CD4-positive, alpha-beta memory T cell (primary cell): ENCODE data around the gene ADH6. TPM values are rescaled to one million over a fixed set of nuclear protein-coding genes. Genes with fewer than 3 reads are reported as not detected.

Source experiments
- CTCF ChIA-PET: fragments of 350-600 bp; sonication (Branson Sonifier 250); formaldehyde crosslinking; loops from one replicate; lab custom pipeline; 2021; ENCODE audit warnings: inconsistent platforms; ENCODE audit not compliant: partially characterized antibody; lab: Charles Lee
- POLR2A ChIA-PET: fragments of 350-600 bp; sonication (Branson Sonifier 250); formaldehyde crosslinking; loops from one replicate; lab custom pipeline; 2021; ENCODE audit not compliant: partially characterized antibody; lab: Charles Lee
- DNase-seq, 5 donors: peaks; one replicate each; pipeline versions ENCODE4 v3.0.0 to v3.0.0-alpha.2; 2020 to 2022; ENCODE audit warnings: mixed read lengths in 1 of 5
- H3K27ac ChIP-seq: one replicate; pipeline ENCODE4 v1.7.0; 2013; ENCODE audit warnings: low read depth, low read length
- H3K27me3 ChIP-seq: 2 replicates; pipeline ENCODE4 v1.7.0; 2013; ENCODE audit warnings: mild to moderate bottlenecking, low read length, moderate library complexity; ENCODE audit not compliant: insufficient read depth
- H3K36me3 ChIP-seq: 2 replicates; pipeline ENCODE4 v1.7.0; 2013; ENCODE audit warnings: mild to moderate bottlenecking, low read length, moderate library complexity; ENCODE audit not compliant: insufficient read depth
- H3K4me1 ChIP-seq: 2 replicates; pipeline ENCODE4 v1.7.0; 2013; ENCODE audit warnings: mild to moderate bottlenecking, low read length, moderate library complexity; ENCODE audit not compliant: insufficient read depth
- H3K4me3 ChIP-seq, 2 donors: one replicate each; pipeline ENCODE4 v1.7.0; 2013; ENCODE audit warnings: low read length in 2 of 2, mild to moderate bottlenecking in 1 of 2
- H3K9me3 ChIP-seq, 2 donors: one replicate each; pipeline ENCODE4 v1.7.0; 2013; ENCODE audit warnings: low read length in 2 of 2, control low read depth in 1 of 2; ENCODE audit not compliant: control insufficient read depth in 1 of 2
- H3K27ac Mint-ChIP-seq, 7 donors: one replicate each; pipeline ENCODE4 v1.8.0; 2020 to 2021; ENCODE audit warnings: mixed read lengths in 7 of 7, mild to moderate bottlenecking in 6 of 7, inconsistent platforms in 3 of 7, moderate library complexity in 3 of 7
- H3K27me3 Mint-ChIP-seq, 2 donors: one replicate each; pipeline ENCODE4 v1.8.0; 2020 to 2021; ENCODE audit warnings: mixed read lengths in 2 of 2
- H3K36me3 Mint-ChIP-seq, 2 donors: one replicate each; pipeline ENCODE4 v1.8.0; 2020 to 2021; ENCODE audit warnings: mixed read lengths in 2 of 2, inconsistent platforms in 1 of 2, mild to moderate bottlenecking in 1 of 2
- H3K4me1 Mint-ChIP-seq, 4 donors: one replicate each; pipeline ENCODE4 v1.8.0; 2020 to 2021; ENCODE audit warnings: mixed read lengths in 4 of 4, mild to moderate bottlenecking in 1 of 4
- H3K4me3 Mint-ChIP-seq, 8 donors: one replicate each; pipeline ENCODE4 v1.8.0; 2020 to 2021; ENCODE audit warnings: mixed read lengths in 8 of 8, mild to moderate bottlenecking in 7 of 8, moderate library complexity in 6 of 8, inconsistent platforms in 3 of 8
- H3K9me3 Mint-ChIP-seq, 8 donors: one replicate each; pipeline ENCODE4 v1.8.0; 2020 to 2021; ENCODE audit warnings: mixed read lengths in 8 of 8, mild to moderate bottlenecking in 5 of 8, inconsistent platforms in 3 of 8, moderate library complexity in 1 of 8
- intact Hi-C: fragments of 100-400 bp; cut with micrococcal nuclease; formaldehyde crosslinking; loops from one replicate; pipeline ENCODE4 v1.15.1; 2023
- polyA plus RNA-seq, 2 donors: library from polyadenylated mRNA; unstranded; fragments of 300-500 nt; fragmentation: Illumina TruSeq; gene quantifications; one replicate each; pipeline ENCODE4 v1.2.3, GENCODE V29; 2021
- total RNA-seq, 2 experiments: library from RNA; stranded (reverse); gene quantifications; one replicate each; pipeline ENCODE4 v1.2.3, GENCODE V29; 2021

The ADH6 gene
- total and polyA plus RNA-seq, 4 experiments from 2014 or later = not detected

GRCh38 chr4:99207911-99208718, 10.9 kb downstream of the ADH6 start:
- no peak overlapping the region for H3K27ac Mint-ChIP-seq
- no peak for DNase-seq
- Histone ChIP-seq H3K27ac (no peak overlapping the region), H3K9me3 (no peaks in the 10 kb centered on the region), H3K36me3 (no peaks in the 10 kb centered on the region), H3K4me1 (no peaks in the 10 kb centered on the region), H3K27me3 (no peaks in the 10 kb centered on the region), H3K4me3 (no peak overlapping the region)
- ChIA-PET CTCF (no interaction called here), POLR2A (no interaction called here)
- intact Hi-C loops = no loop called here
- H3K36me3 Mint-ChIP-seq = no peaks in the 10 kb centered on the region
- H3K27me3 Mint-ChIP-seq = no peaks in the 10 kb centered on the region
- no peak overlapping the region for H3K4me3 Mint-ChIP-seq
- H3K9me3 Mint-ChIP-seq = no peaks in the 10 kb centered on the region
- H3K4me1 Mint-ChIP-seq = no peaks in the 10 kb centered on the region

- no peaks in the 10 kb centered on the region for H3K9me3 ChIP-seq
Measured at GRCh38 chr4:99207069-99207743, 11.8 kb downstream of the ADH6 start.

GRCh38 chr4:99205153-99205979, 13.7 kb downstream of the ADH6 start:
- ChIA-PET POLR2A (no interaction called here), CTCF (no interaction called here)
- H3K27ac ChIP-seq = no peak overlapping the region
- no peaks in the 10 kb centered on the region for H3K27me3 ChIP-seq
- Mint-ChIP-seq H3K4me1 (no peaks in the 10 kb centered on the region), H3K36me3 (no peaks in the 10 kb centered on the region), H3K4me3 (no peak overlapping the region), H3K27ac (no peak overlapping the region), H3K27me3 (no peaks in the 10 kb centered on the region), H3K9me3 (peaks cover 0 to 2% (median 0%) of the 10 kb centered on the region in 8 donors)
- H3K9me3 ChIP-seq = no peaks in the 10 kb centered on the region
- H3K4me1 ChIP-seq = no peaks in the 10 kb centered on the region
- H3K4me3 ChIP-seq = no peak overlapping the region
- DNase-seq = no peak
- H3K36me3 ChIP-seq = no peaks in the 10 kb centered on the region
- intact Hi-C loops = no loop called here

More at GRCh38 chr4:99207069-99207743, 11.8 kb downstream of the ADH6 start:
- no peak for DNase-seq
- no peaks in the 10 kb centered on the region for H3K4me1 ChIP-seq
- Mint-ChIP-seq H3K4me1 (no peaks in the 10 kb centered on the region), H3K27ac (no peak overlapping the region), H3K4me3 (no peak overlapping the region), H3K36me3 (no peaks in the 10 kb centered on the region), H3K9me3 (no peaks in the 10 kb centered on the region), H3K27me3 (no peaks in the 10 kb centered on the region)
- ChIA-PET CTCF (no interaction called here), POLR2A (no interaction called here)
- H3K27me3 ChIP-seq = no peaks in the 10 kb centered on the region
- no peak overlapping the region for H3K27ac ChIP-seq
- intact Hi-C loops = no loop called here
- no peaks in the 10 kb centered on the region for H3K36me3 ChIP-seq
- no peak overlapping the region for H3K4me3 ChIP-seq

GRCh38 chr4:99202536-99202935, 16.5 kb downstream of the ADH6 start:
- no peaks in the 10 kb centered on the region for H3K36me3 ChIP-seq
- Mint-ChIP-seq H3K9me3 (peaks cover 0 to 2% (median 0%) of the 10 kb centered on the region in 8 donors), H3K4me3 (no peak overlapping the region), H3K27me3 (no peaks in the 10 kb centered on the region), H3K27ac (no peak overlapping the region), H3K36me3 (no peaks in the 10 kb centered on the region), H3K4me1 (no peaks in the 10 kb centered on the region)
- H3K27me3 ChIP-seq = no peaks in the 10 kb centered on the region
- no peak for DNase-seq
- CTCF ChIA-PET = no interaction called here
- H3K9me3 ChIP-seq = no peaks in the 10 kb centered on the region
- H3K4me1 ChIP-seq = no peaks in the 10 kb centered on the region
- intact Hi-C loops = no loop called here
- H3K4me3 ChIP-seq = no peak overlapping the region
- POLR2A ChIA-PET = no interaction called here
- H3K27ac ChIP-seq = no peak overlapping the region

- Histone ChIP-seq H3K9me3 (no peaks in the 10 kb centered on the region), H3K36me3 (no peaks in the 10 kb centered on the region), H3K4me1 (no peaks in the 10 kb centered on the region), H3K27me3 (no peaks in the 10 kb centered on the region), H3K27ac (no peak overlapping the region), H3K4me3 (no peak overlapping the region)
- Mint-ChIP-seq H3K27me3 (no peaks in the 10 kb centered on the region), H3K9me3 (peaks cover 0 to 2% (median 0%) of the 10 kb centered on the region in 8 donors), H3K27ac (no peak overlapping the region), H3K4me3 (no peak overlapping the region), H3K4me1 (no peaks in the 10 kb centered on the region), H3K36me3 (no peaks in the 10 kb centered on the region)
- no peak for DNase-seq
- intact Hi-C loops = no loop called here
- ChIA-PET POLR2A (no interaction called here), CTCF (no interaction called here)
Measured at GRCh38 chr4:99202094-99202493, 17.0 kb downstream of the ADH6 start.

- H3K27ac ChIP-seq = no peak overlapping the region
- H3K4me3 Mint-ChIP-seq = no peak overlapping the region
- H3K27me3 Mint-ChIP-seq = no peaks in the 10 kb centered on the region
- H3K36me3 Mint-ChIP-seq = no peaks in the 10 kb centered on the region
- intact Hi-C loops = no loop called here
- H3K4me1 ChIP-seq = no peaks in the 10 kb centered on the region
- no peaks in the 10 kb centered on the region for H3K27me3 ChIP-seq
- H3K4me3 ChIP-seq = no peak overlapping the region
- no peak for DNase-seq
- H3K9me3 Mint-ChIP-seq = peaks cover 0 to 2% (median 0%) of the 10 kb centered on the region in 8 donors
- H3K36me3 ChIP-seq = no peaks in the 10 kb centered on the region
- CTCF ChIA-PET = no interaction called here
- POLR2A ChIA-PET = no interaction called here
- no peaks in the 10 kb centered on the region for H3K9me3 ChIP-seq
- no peak overlapping the region for H3K27ac Mint-ChIP-seq
- H3K4me1 Mint-ChIP-seq = no peaks in the 10 kb centered on the region
Measured at GRCh38 chr4:99201690-99202089, 17.4 kb downstream of the ADH6 start.

GRCh38 chr4:99200138-99200537, 18.9 kb downstream of the ADH6 start:
- Histone ChIP-seq H3K36me3 (no peaks in the 10 kb centered on the region), H3K4me1 (no peaks in the 10 kb centered on the region), H3K4me3 (no peak overlapping the region), H3K27me3 (no peaks in the 10 kb centered on the region), H3K9me3 (no peaks in the 10 kb centered on the region), H3K27ac (no peak overlapping the region)
- Mint-ChIP-seq H3K36me3 (no peaks in the 10 kb centered on the region), H3K4me1 (no peaks in the 10 kb centered on the region), H3K27me3 (no peaks in the 10 kb centered on the region), H3K9me3 (peaks cover 0 to 2% (median 0%) of the 10 kb centered on the region in 8 donors), H3K27ac (no peak overlapping the region), H3K4me3 (no peak overlapping the region)
- ChIA-PET CTCF (no interaction called here), POLR2A (interaction anchor here (0.5 kb wide), 1 partner anchor 694 kb away, joined by 4 read pairs; the partner anchor contains the start of gene LAMTOR3)
- intact Hi-C loops = no loop called here
- no peak for DNase-seq
